ENCODE results near the gene TOMM22. TPM values are rescaled to one million over a fixed set of nuclear protein-coding genes. Genes with fewer than 3 reads are reported as not detected.

Gene TOMM22
- total RNA-seq, 1 donor from 2014 or later: 58.8 TPM

- no peak for DNase-seq
These were observed 33.5 kb downstream of the TOMM22 start for GRCh38 chr22:38715176-38715764.

- no peak for DNase-seq
These were observed 34.1 kb downstream of the TOMM22 start for GRCh38 chr22:38715852-38716251.

- DNase-seq: no peak
These were observed 34.5 kb downstream of the TOMM22 start for GRCh38 chr22:38716271-38716670.

- no peak for DNase-seq
These were observed 35.1 kb downstream of the TOMM22 start for GRCh38 chr22:38716826-38717225.

- no peak for DNase-seq
These were observed 35.5 kb downstream of the TOMM22 start for GRCh38 chr22:38717244-38717643.

GRCh38 chr22:38718414-38718813, 36.7 kb downstream of the TOMM22 start:
- DNase-seq: peak; percentile 67

- DNase-seq: no peak
These were observed 37.4 kb downstream of the TOMM22 start for GRCh38 chr22:38719196-38719595.

GRCh38 chr22:38720350-38720749, 38.6 kb downstream of the TOMM22 start:
- DNase-seq: no peak

- no peak for DNase-seq
These were observed 39.8 kb downstream of the TOMM22 start for GRCh38 chr22:38721551-38721950.

GRCh38 chr22:38724176-38724575, 42.4 kb downstream of the TOMM22 start:
- DNase-seq: no peak

GRCh38 chr22:38724926-38725571, 43.3 kb downstream of the TOMM22 start:
- no peak for DNase-seq

GRCh38 chr22:38725900-38726655, 44.3 kb downstream of the TOMM22 start:
- DNase-seq: no peak

GRCh38 chr22:38727123-38727522, 45.4 kb downstream of the TOMM22 start:
- DNase-seq: no peak

- DNase-seq: no peak
These were observed 46.0 kb downstream of the TOMM22 start for GRCh38 chr22:38727530-38728451.

- no peak for DNase-seq
These were observed 47.4 kb downstream of the TOMM22 start for GRCh38 chr22:38728871-38729796.

GRCh38 chr22:38729946-38730345, 48.2 kb downstream of the TOMM22 start:
- no peak for DNase-seq

- DNase-seq: no peak
These were observed 48.7 kb downstream of the TOMM22 start for GRCh38 chr22:38730411-38730871.

- DNase-seq: no peak
These were observed 50.0 kb downstream of the TOMM22 start for GRCh38 chr22:38731703-38732161.

GRCh38 chr22:38732251-38732815, 50.6 kb downstream of the TOMM22 start:
- DNase-seq: no peak

- peak; percentile 67 for DNase-seq
These were observed 51.6 kb downstream of the TOMM22 start for GRCh38 chr22:38733329-38733723.
